ENCODE results near the gene UBQLNL.

DNA sequence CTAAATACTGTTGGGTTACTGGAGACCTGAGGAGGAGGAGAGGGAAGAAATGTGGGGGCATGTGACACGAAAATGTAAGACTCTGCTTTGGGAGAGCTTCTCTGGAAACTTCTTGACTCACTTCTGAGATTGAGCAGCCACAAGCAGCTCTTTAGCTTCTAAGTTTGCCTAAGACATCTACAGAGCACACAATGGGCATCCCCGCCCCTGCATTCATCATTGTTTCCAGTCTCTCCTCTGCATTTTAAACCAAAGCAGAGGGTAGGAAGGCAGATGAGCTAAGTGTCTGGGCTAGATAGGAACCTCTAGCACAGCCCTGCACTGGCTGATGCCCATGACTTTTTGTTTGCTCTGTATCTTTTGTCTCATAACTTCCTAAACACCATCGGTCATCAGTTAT, 30.1 kb downstream of the UBQLNL start:
- TF ChIP-seq POLR2A (IDR thresholded peaks at IDR 0.05; ENCODE audit: low read length): no peak
- TF ChIP-seq GATA1 (IDR thresholded peaks at IDR 0.05; ENCODE audit: low read depth, low read length): no peak
